Uterus (tissue), 2 donors: ENCODE measurements around the gene UPK3B.
"Not testable (repeated sequence)": the region's sequence is repeated elsewhere in the genome, so short reads cannot be mapped to it uniquely, and the experiment has no call there.

Experiments
- CTCF ChIP-seq, 4 experiments: fragments of 200-600 bp in 2 of 4; fragments of 450-650 bp in 2 of 4; sonication (generic) in 2 of 4; IDR thresholded peaks; one replicate each; pipeline ENCODE4 v1.5.1; 2016 to 2019; ENCODE audit warnings: antibody characterized with exemption in 4 of 4, mild to moderate bottlenecking in 2 of 4, moderate library complexity in 1 of 4
- POLR2A ChIP-seq, 2 donors: fragments of 450-650 bp; IDR thresholded peaks; one replicate each; pipeline ENCODE4 v1.6.1; 2016; ENCODE audit warnings: antibody characterized with exemption in 2 of 2, mild to moderate bottlenecking in 1 of 2, moderate library complexity in 1 of 2

- not testable (repeated sequence) for TF ChIP-seq POLR2A (IDR thresholded peaks at IDR 0.05)
- peak in 1 of 4 experiments; percentile 21 for TF ChIP-seq CTCF (IDR thresholded peaks at IDR 0.05)
Measured at GRCh38 chr7:76461464-76462101, 48.8 kb upstream of the UPK3B start, which contains the start of gene DTX2.
